ENCODE measurements around the gene FAM107A.
"Not testable (repeated sequence)": the region's sequence is repeated elsewhere in the genome, so short reads cannot be mapped to it uniquely, and the experiment has no call there.

Gene FAM107A

GRCh38 chr3:58535531-58536500 lies 41.4 kb downstream of the FAM107A start:
- no peak for DNase-seq

GRCh38 chr3:58534592-58535494 lies 42.3 kb downstream of the FAM107A start:
- DNase-seq: no peak

GRCh38 chr3:58532794-58533220 lies 44.4 kb downstream of the FAM107A start:
- peak; percentile 91 for DNase-seq

- DNase-seq: peak; percentile 19
Observed at GRCh38 chr3:58531956-58532355, 45.2 kb downstream of the FAM107A start.

- DNase-seq: no peak
Observed at GRCh38 chr3:58531555-58531954, 45.6 kb downstream of the FAM107A start.

- no peak for DNase-seq
Observed at GRCh38 chr3:58530354-58530865, 46.8 kb downstream of the FAM107A start.

- peak; percentile 16 for DNase-seq
Observed at GRCh38 chr3:58529516-58530353, 47.5 kb downstream of the FAM107A start.

- DNase-seq: no peak
Observed at GRCh38 chr3:58528629-58529028, 48.6 kb downstream of the FAM107A start.

- DNase-seq: not testable (repeated sequence)
Observed at GRCh38 chr3:58527440-58527839, 49.8 kb downstream of the FAM107A start.

- peak; percentile 39 for DNase-seq
Observed at GRCh38 chr3:58526515-58526957, 50.7 kb downstream of the FAM107A start.

GRCh38 chr3:58524326-58524888 lies 52.8 kb downstream of the FAM107A start:
- DNase-seq: no peak

- DNase-seq: no peak
Observed at GRCh38 chr3:58522759-58523425, 54.3 kb downstream of the FAM107A start.

GRCh38 chr3:58521917-58522631 lies 55.1 kb downstream of the FAM107A start:
- DNase-seq: no peak

- no peak for DNase-seq
Observed at GRCh38 chr3:58521336-58521670, 55.9 kb downstream of the FAM107A start.

GRCh38 chr3:58520403-58521335 lies 56.5 kb downstream of the FAM107A start:
- DNase-seq: no peak

- no peak for DNase-seq
Observed at GRCh38 chr3:58519668-58520402, 57.4 kb downstream of the FAM107A start.

GRCh38 chr3:58518291-58518789 lies 58.9 kb downstream of the FAM107A start:
- DNase-seq: no peak

GRCh38 chr3:58514405-58514804 lies 62.8 kb downstream of the FAM107A start:
- no peak for DNase-seq
